Activated naive CD4-positive, alpha-beta T cell treated with anti-CD3 and anti-CD28 coated beads for 36 hours (primary cell): ENCODE data around the gene SUGP1. TPM values are rescaled to one million over a fixed set of nuclear protein-coding genes. Genes with fewer than 3 reads are reported as not detected.

Experiments used
- CTCF ChIA-PET: fragments of 350-600 bp; sonication (Branson Sonifier 250); formaldehyde crosslinking; loops from one replicate; lab custom pipeline; 2021; ENCODE audit warnings: antibody characterized with exemption; lab: Charles Lee
- DNase-seq: peaks from one replicate; pipeline ENCODE4 v3.0.0-alpha.2; 2020
- H3K27ac Mint-ChIP-seq: one replicate; pipeline ENCODE4 v1.8.0; 2021; ENCODE audit warnings: mild to moderate bottlenecking, mixed read lengths
- H3K27me3 Mint-ChIP-seq: one replicate; pipeline ENCODE4 v1.8.0; 2021; ENCODE audit warnings: low read depth, mixed read lengths
- H3K36me3 Mint-ChIP-seq: one replicate; pipeline ENCODE4 v1.8.0; 2021; ENCODE audit warnings: low read depth, mixed read lengths
- H3K4me1 Mint-ChIP-seq: one replicate; pipeline ENCODE4 v1.8.0; 2021; ENCODE audit warnings: low read depth, mixed read lengths
- H3K4me3 Mint-ChIP-seq: one replicate; pipeline ENCODE4 v1.8.0; 2021; ENCODE audit warnings: mild to moderate bottlenecking, moderate library complexity, mixed read lengths
- H3K9me3 Mint-ChIP-seq: one replicate; pipeline ENCODE4 v1.8.0; 2021; ENCODE audit warnings: mixed read lengths
- intact Hi-C: fragments of 100-400 bp; cut with micrococcal nuclease; formaldehyde crosslinking; loops from one replicate; pipeline ENCODE4 v1.15.1; 2023
- total RNA-seq, 2 experiments: library from RNA; stranded (reverse); gene quantifications; one replicate each; pipeline ENCODE4 v1.2.3, GENCODE V29; 2021

The SUGP1 gene
- total RNA-seq, 2 experiments from 2014 or later: 31.7 to 32.4 TPM

GRCh38 chr19:19337120-19337519 lies 16.8 kb upstream of the SUGP1 start:
- Mint-ChIP-seq H3K4me1 (no peaks in the 10 kb centered on the region), H3K4me3 (no peak overlapping the region), H3K27ac (no peak overlapping the region), H3K9me3 (no peaks in the 10 kb centered on the region), H3K36me3 (no peaks in the 10 kb centered on the region), H3K27me3 (no peaks in the 10 kb centered on the region)
- intact Hi-C loops: no loop called here
- CTCF ChIA-PET: interaction anchor here (0.5 kb wide), 1 partner anchor 1148 kb away, joined by 3 read pairs; no protein-coding TSS in a partner anchor
- DNase-seq: no peak

GRCh38 chr19:19336597-19336996 lies 16.3 kb upstream of the SUGP1 start:
- Mint-ChIP-seq H3K4me3 (no peak overlapping the region), H3K27ac (no peak overlapping the region), H3K4me1 (no peaks in the 10 kb centered on the region), H3K9me3 (no peaks in the 10 kb centered on the region), H3K27me3 (no peaks in the 10 kb centered on the region), H3K36me3 (peaks cover 2% of the 10 kb centered on the region)
- intact Hi-C loops: no loop called here
- CTCF ChIA-PET: interaction anchor here (0.5 kb wide), 1 partner anchor 1148 kb away, joined by 3 read pairs; no protein-coding TSS in a partner anchor
- no peak for DNase-seq

- CTCF ChIA-PET: interaction anchor here (0.9 kb wide), 1 partner anchor 26 kb away, joined by 3 read pairs; no protein-coding TSS in a partner anchor
- no peaks in the 10 kb centered on the region for H3K27me3 Mint-ChIP-seq
- H3K4me1 Mint-ChIP-seq: no peaks in the 10 kb centered on the region
- no peak overlapping the region for H3K27ac Mint-ChIP-seq
- H3K4me3 Mint-ChIP-seq: no peak overlapping the region
- H3K36me3 Mint-ChIP-seq: peaks cover 2% of the 10 kb centered on the region
- intact Hi-C loops: no loop called here
- no peaks in the 10 kb centered on the region for H3K9me3 Mint-ChIP-seq
- no peak for DNase-seq
Measured at GRCh38 chr19:19335408-19336158, 15.3 kb upstream of the SUGP1 start.

GRCh38 chr19:19334989-19335344 lies 14.7 kb upstream of the SUGP1 start:
- Mint-ChIP-seq H3K27ac (no peak overlapping the region), H3K4me3 (no peak overlapping the region), H3K9me3 (no peaks in the 10 kb centered on the region), H3K4me1 (no peaks in the 10 kb centered on the region), H3K27me3 (no peaks in the 10 kb centered on the region), H3K36me3 (peaks cover 2% of the 10 kb centered on the region)
- intact Hi-C loops: no loop called here
- DNase-seq: no peak
- CTCF ChIA-PET: no interaction called here

- CTCF ChIA-PET: interaction anchor here (1.1 to 1.4 kb wide), 2 partner anchors 100 to 156 kb away, joined by 3 to 10 read pairs; no protein-coding TSS in a partner anchor
- no peaks in the 10 kb centered on the region for H3K27me3 Mint-ChIP-seq
- H3K4me3 Mint-ChIP-seq: no peak overlapping the region
- H3K9me3 Mint-ChIP-seq: no peaks in the 10 kb centered on the region
- peaks cover 2% of the 10 kb centered on the region for H3K4me1 Mint-ChIP-seq
- H3K27ac Mint-ChIP-seq: no peak overlapping the region
- DNase-seq: no peak
- H3K36me3 Mint-ChIP-seq: peaks cover 2% of the 10 kb centered on the region
- intact Hi-C loops: no loop called here
Measured at GRCh38 chr19:19334063-19334988, 14.0 kb upstream of the SUGP1 start.

- H3K27me3 Mint-ChIP-seq: no peaks in the 10 kb centered on the region
- peaks cover 25% of the 10 kb centered on the region for H3K4me1 Mint-ChIP-seq
- H3K27ac Mint-ChIP-seq: peak overlapping the region; percentile 50
- no peak overlapping the region for H3K4me3 Mint-ChIP-seq
- CTCF ChIA-PET: no interaction called here
- DNase-seq: peak; percentile 22
- intact Hi-C loops: no loop called here
- peaks cover 22% of the 10 kb centered on the region for H3K36me3 Mint-ChIP-seq
- no peaks in the 10 kb centered on the region for H3K9me3 Mint-ChIP-seq
Measured at GRCh38 chr19:19329126-19329525, 8.8 kb upstream of the SUGP1 start.

- Mint-ChIP-seq H3K27me3 (no peaks in the 10 kb centered on the region), H3K36me3 (peaks cover 30% of the 10 kb centered on the region), H3K9me3 (no peaks in the 10 kb centered on the region), H3K4me1 (peaks cover 33% of the 10 kb centered on the region), H3K27ac (no peak overlapping the region), H3K4me3 (no peak overlapping the region)
- intact Hi-C loops: no loop called here
- CTCF ChIA-PET: no interaction called here
- DNase-seq: no peak
Measured at GRCh38 chr19:19327672-19328071, 7.4 kb upstream of the SUGP1 start.

- DNase-seq: no peak
- H3K27ac Mint-ChIP-seq: peak overlapping the region; percentile 33
- intact Hi-C loops: no loop called here
- CTCF ChIA-PET: interaction anchor here (0.7 to 1.2 kb wide), 2 partner anchors 133 to 166 kb away, joined by 4 to 5 read pairs; no protein-coding TSS in a partner anchor
- no peak overlapping the region for H3K4me3 Mint-ChIP-seq
- peaks cover 29% of the 10 kb centered on the region for H3K36me3 Mint-ChIP-seq
- peaks cover 47% of the 10 kb centered on the region for H3K4me1 Mint-ChIP-seq
- H3K27me3 Mint-ChIP-seq: no peaks in the 10 kb centered on the region
- H3K9me3 Mint-ChIP-seq: no peaks in the 10 kb centered on the region
Measured at GRCh38 chr19:19324059-19324770, 3.9 kb upstream of the SUGP1 start.

GRCh38 chr19:19321141-19321577 lies 850 bp upstream of the SUGP1 start:
- CTCF ChIA-PET: interaction anchor here (0.7 kb wide), 1 partner anchor 96 kb away, joined by 3 read pairs; no protein-coding TSS in a partner anchor
- no peaks in the 10 kb centered on the region for H3K9me3 Mint-ChIP-seq
- peak overlapping the region; percentile 93 for H3K4me3 Mint-ChIP-seq
- intact Hi-C loops: loop anchor here (2.0 kb wide), 1 partner anchor 44 kb away; no protein-coding TSS in a partner anchor
- peaks cover 48% of the 10 kb centered on the region for H3K4me1 Mint-ChIP-seq
- H3K27me3 Mint-ChIP-seq: no peaks in the 10 kb centered on the region
- peaks cover 28% of the 10 kb centered on the region for H3K36me3 Mint-ChIP-seq
- DNase-seq: peak; percentile 20
- peak overlapping the region; percentile 99 for H3K27ac Mint-ChIP-seq

GRCh38 chr19:19319732-19320360 lies 463 bp downstream of the SUGP1 start:
- intact Hi-C loops: loop anchor here (1.0 to 2.0 kb wide), 13 partner anchors 45 to 798 kb away; partner anchors contain the start of genes ARMC6, BORCS8, COPE and DDX49
- no peaks in the 10 kb centered on the region for H3K9me3 Mint-ChIP-seq

GRCh38 chr19:19316082-19316481 lies 4.2 kb downstream of the SUGP1 start:
- intact Hi-C loops: no loop called here
- Mint-ChIP-seq H3K4me3 (no peak overlapping the region), H3K27ac (no peak overlapping the region), H3K36me3 (peaks cover 14% of the 10 kb centered on the region), H3K9me3 (no peaks in the 10 kb centered on the region), H3K4me1 (peaks cover 26% of the 10 kb centered on the region), H3K27me3 (no peaks in the 10 kb centered on the region)
- DNase-seq: no peak
- CTCF ChIA-PET: interaction anchor here (0.5 kb wide), 1 partner anchor 487 kb away, joined by 3 read pairs; no protein-coding TSS in a partner anchor

More at GRCh38 chr19:19319732-19320360, 463 bp downstream of the SUGP1 start:
- H3K27me3 Mint-ChIP-seq: no peaks in the 10 kb centered on the region
- peaks cover 25% of the 10 kb centered on the region for H3K36me3 Mint-ChIP-seq
- H3K4me1 Mint-ChIP-seq: peaks cover 48% of the 10 kb centered on the region
- peak; percentile 21 for DNase-seq
- CTCF ChIA-PET: no interaction called here
- peak overlapping the region; percentile 99 for H3K27ac Mint-ChIP-seq
- H3K4me3 Mint-ChIP-seq: peak overlapping the region; percentile 93
